Adrenal gland (tissue), 5 donors: Measurements from ENCODE around the gene IFNL4.

ENCODE experiments used
- POLR2A ChIP-seq, 2 donors: fragments of 450-650 bp; IDR thresholded peaks; one replicate each; pipeline ENCODE4 v1.6.1; 2017; ENCODE audit warnings: antibody characterized with exemption in 2 of 2, mild to moderate bottlenecking in 2 of 2, moderate library complexity in 1 of 2
- TF ChIP-seq, protein P1 (sequence below), 6 experiments: fragments of 450-650 bp in 4 of 6; fragments of 200-600 bp in 2 of 6; sonication (generic) in 1 of 6; IDR thresholded peaks; 1 replicate in 5 of 6; 2 replicates in 1 of 6; pipeline versions ENCODE4 v1.5.1 to v1.8.0; 2016 to 2021; ENCODE audit warnings: antibody characterized with exemption in 6 of 6, mild to moderate bottlenecking in 2 of 6, moderate library complexity in 1 of 6
- donor health status: DM: no; HTN: no; CAD: no.

DNA sequence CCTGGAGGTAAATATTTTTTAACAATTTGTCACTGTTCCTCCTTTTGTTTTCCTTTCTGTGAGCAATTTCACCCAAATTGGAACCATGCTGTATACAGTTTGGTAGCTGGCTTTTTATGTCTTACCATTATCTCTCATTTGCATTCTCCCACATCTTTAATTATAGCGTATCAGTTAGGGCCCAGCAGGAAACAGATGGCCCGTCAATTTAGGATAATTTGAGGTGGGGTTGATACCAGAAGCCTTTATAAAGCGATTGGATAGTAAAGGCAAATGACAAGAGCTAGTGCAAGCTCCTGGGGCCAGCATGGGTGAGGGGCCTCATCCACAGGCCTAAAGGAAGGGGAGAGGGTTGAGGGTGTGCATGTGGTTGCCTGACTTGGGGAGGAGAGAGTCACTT lies 3.8 kb upstream of the IFNL4 start:
- TF ChIP-seq POLR2A (IDR thresholded peaks at IDR 0.05) = no peak
- TF ChIP-seq, protein P1, sequence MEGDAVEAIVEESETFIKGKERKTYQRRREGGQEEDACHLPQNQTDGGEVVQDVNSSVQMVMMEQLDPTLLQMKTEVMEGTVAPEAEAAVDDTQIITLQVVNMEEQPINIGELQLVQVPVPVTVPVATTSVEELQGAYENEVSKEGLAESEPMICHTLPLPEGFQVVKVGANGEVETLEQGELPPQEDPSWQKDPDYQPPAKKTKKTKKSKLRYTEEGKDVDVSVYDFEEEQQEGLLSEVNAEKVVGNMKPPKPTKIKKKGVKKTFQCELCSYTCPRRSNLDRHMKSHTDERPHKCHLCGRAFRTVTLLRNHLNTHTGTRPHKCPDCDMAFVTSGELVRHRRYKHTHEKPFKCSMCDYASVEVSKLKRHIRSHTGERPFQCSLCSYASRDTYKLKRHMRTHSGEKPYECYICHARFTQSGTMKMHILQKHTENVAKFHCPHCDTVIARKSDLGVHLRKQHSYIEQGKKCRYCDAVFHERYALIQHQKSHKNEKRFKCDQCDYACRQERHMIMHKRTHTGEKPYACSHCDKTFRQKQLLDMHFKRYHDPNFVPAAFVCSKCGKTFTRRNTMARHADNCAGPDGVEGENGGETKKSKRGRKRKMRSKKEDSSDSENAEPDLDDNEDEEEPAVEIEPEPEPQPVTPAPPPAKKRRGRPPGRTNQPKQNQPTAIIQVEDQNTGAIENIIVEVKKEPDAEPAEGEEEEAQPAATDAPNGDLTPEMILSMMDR (IDR thresholded peaks at IDR 0.05) = no peak
